Stimulated activated CD8-positive, alpha-beta memory T cell treated with anti-CD3 and anti-CD28 coated beads, Interleukin-2, amount 100 ng/mL, for 48 hours (primary cell): ENCODE results near the gene GALNTL6.

ENCODE experiments used
- DNase-seq, 2 donors: peaks; one replicate each; pipeline ENCODE4 v3.0.0-alpha.2; 2020; ENCODE audit warnings: low read depth in 2 of 2

Gene GALNTL6

GRCh38 chr4:171880136-171880535 is 66.9 kb downstream of the GALNTL6 start:
- no peak for DNase-seq

GRCh38 chr4:171889681-171890080 is 76.5 kb downstream of the GALNTL6 start:
- no peak for DNase-seq

GRCh38 chr4:171891038-171891437 is 77.8 kb downstream of the GALNTL6 start:
- no peak for DNase-seq

GRCh38 chr4:171896426-171896825 is 83.2 kb downstream of the GALNTL6 start:
- DNase-seq, result no peak

- no peak for DNase-seq
Observed at GRCh38 chr4:171919314-171919713, 106.1 kb downstream of the GALNTL6 start.

- DNase-seq, result no peak
Observed at GRCh38 chr4:171920901-171921300, 107.7 kb downstream of the GALNTL6 start.

GRCh38 chr4:171924746-171925376 is 111.7 kb downstream of the GALNTL6 start:
- no peak for DNase-seq

- DNase-seq, result no peak
Observed at GRCh38 chr4:171928336-171928735, 115.1 kb downstream of the GALNTL6 start.

- DNase-seq, result no peak
Observed at GRCh38 chr4:171929477-171929876, 116.3 kb downstream of the GALNTL6 start.

GRCh38 chr4:171929907-171930306 is 116.7 kb downstream of the GALNTL6 start:
- DNase-seq, result no peak

GRCh38 chr4:171932238-171932637 is 119.0 kb downstream of the GALNTL6 start:
- no peak for DNase-seq

- DNase-seq, result no peak
Observed at GRCh38 chr4:171940656-171941055, 127.5 kb downstream of the GALNTL6 start.

GRCh38 chr4:171947400-171947799 is 134.2 kb downstream of the GALNTL6 start:
- DNase-seq, result no peak

- no peak for DNase-seq
Observed at GRCh38 chr4:171948038-171948437, 134.8 kb downstream of the GALNTL6 start.

- DNase-seq, result no peak
Observed at GRCh38 chr4:171954650-171955049, 141.4 kb downstream of the GALNTL6 start.

- DNase-seq, result no peak
Observed at GRCh38 chr4:171956678-171957077, 143.5 kb downstream of the GALNTL6 start.

- no peak for DNase-seq
Observed at GRCh38 chr4:171962110-171962509, 148.9 kb downstream of the GALNTL6 start.

GRCh38 chr4:171966356-171966755 is 153.2 kb downstream of the GALNTL6 start:
- no peak for DNase-seq

GRCh38 chr4:171978216-171978615 is 165.0 kb downstream of the GALNTL6 start:
- no peak for DNase-seq

- no peak for DNase-seq
Observed at GRCh38 chr4:171979461-171979860, 166.3 kb downstream of the GALNTL6 start.

GRCh38 chr4:171981185-171981584 is 168.0 kb downstream of the GALNTL6 start:
- DNase-seq, result no peak

- no peak for DNase-seq
Observed at GRCh38 chr4:171983935-171984805, 171.0 kb downstream of the GALNTL6 start.

- no peak for DNase-seq
Observed at GRCh38 chr4:171985129-171985528, 171.9 kb downstream of the GALNTL6 start.
